HCT116 (cell line): Measurements from ENCODE around the gene OSBPL1A. TPM values are rescaled to one million over a fixed set of nuclear protein-coding genes. Genes with fewer than 3 reads are reported as not detected.

Experiments
- ATAC-seq: fragments of 200-7000 bp; cut with Tn5 transposase; 2 replicates; pipeline ENCODE4 v1.9.1; 2020; ENCODE audit warnings: mild to moderate bottlenecking, moderate library complexity
- BruUV-seq: library from RNA; stranded (reverse); fragments of 400-500 nt; replicated peaks from 2 replicates; lab custom pipeline; 2021; lab: Mats Ljungman, UMichigan
- CTCF ChIA-PET: fragments of 300-600 bp; sonication (Branson Sonifier 250); formaldehyde crosslinking; loops from one replicate; lab custom pipeline; 2021; ENCODE audit warnings: antibody characterized with exemption; lab: Charles Lee
- POLR2A ChIA-PET: fragments of 300-600, 350-600 bp; sonication (Branson Sonifier 250); formaldehyde crosslinking; loops from one replicate; lab custom pipeline; 2021; ENCODE audit warnings: antibody characterized with exemption; lab: Charles Lee
- RAD21 ChIA-PET, 2 experiments: fragments of 300-600 bp; sonication (Branson Sonifier 250); formaldehyde crosslinking; loops; one replicate each; lab custom pipeline; 2023; ENCODE audit warnings: low total read pairs in 2 of 2; ENCODE audit not compliant: uncharacterized antibody in 2 of 2, unreplicated experiment in 2 of 2, low non-redundant PET in 1 of 2; lab: Charles Lee
- DNase-seq: peaks from one replicate; pipeline ENCODE4 v3.0.0-alpha.2; 2010; ENCODE audit warnings: low read depth, low spot score
- H2AFZ ChIP-seq: fragments of 200-600 bp; shearing (Covaris generic), sonication (generic); 2 replicates; pipeline ENCODE4 v1.6.1; 2017; ENCODE audit warnings: low read depth, mixed run types, mixed read lengths, antibody characterized with exemption, low read length; ENCODE audit not compliant: poor library complexity, severe bottlenecking
- H3K27ac ChIP-seq: 2 replicates; pipeline ENCODE4 v1.5.1; 2012; ENCODE audit warnings: low read depth, low read length
- H3K27me3 ChIP-seq: fragments of 200-600 bp; sonication (generic); 2 replicates; pipeline ENCODE4 v1.6.1; 2016; ENCODE audit warnings: mixed run types, low read length, mixed read lengths; ENCODE audit not compliant: insufficient read depth
- H3K36me3 ChIP-seq, 2 experiments: fragments of 200-500 bp in 1 of 2; fragments of 200-600 bp in 1 of 2; sonication (Bioruptor generic) in 1 of 2; sonication (generic) in 1 of 2; 2 replicates each; pipeline versions ENCODE4 v1.5.1 to v1.6.1; 2014 to 2016; ENCODE audit warnings: low read length in 2 of 2, inconsistent platforms in 1 of 2, mixed read lengths in 1 of 2, mixed run types in 1 of 2; ENCODE audit not compliant: insufficient read depth in 2 of 2, control insufficient read depth in 1 of 2
- H3K4me1 ChIP-seq, 2 experiments: fragments of 200-600 bp in 1 of 2; sonication (generic) in 1 of 2; 2 replicates each; pipeline versions ENCODE4 v1.5.1 to v1.6.1; 2012 to 2017; ENCODE audit warnings: low read length in 2 of 2, inconsistent platforms in 1 of 2, mild to moderate bottlenecking in 1 of 2, mixed read lengths in 1 of 2, mixed run types in 1 of 2, moderate library complexity in 1 of 2; ENCODE audit not compliant: insufficient read depth in 2 of 2, control insufficient read depth in 1 of 2
- H3K4me2 ChIP-seq: fragments of 200-600 bp; sonication (generic); 2 replicates; pipeline ENCODE4 v1.6.1; 2017; ENCODE audit warnings: mixed run types, low read length, mixed read lengths
- H3K4me3 ChIP-seq, 2 experiments: fragments of 200-600 bp in 1 of 2; sonication (generic) in 1 of 2; replicated peaks in 1 of 2; 2 replicates each; pipeline ENCODE4 v1.5.1; 2011 to 2016; ENCODE audit warnings: low read length in 2 of 2, control low read depth in 1 of 2, low read depth in 1 of 2, mild to moderate bottlenecking in 1 of 2, mixed read lengths in 1 of 2, mixed run types in 1 of 2
- H3K79me2 ChIP-seq: fragments of 200-600 bp; sonication (generic); 2 replicates; pipeline ENCODE4 v1.6.1; 2017; ENCODE audit warnings: mild to moderate bottlenecking, mixed run types, low read length, moderate library complexity, mixed read lengths; ENCODE audit not compliant: insufficient read depth
- H3K9ac ChIP-seq: fragments of 200-600 bp; sonication (generic); 2 replicates; pipeline ENCODE4 v1.6.1; 2016; ENCODE audit warnings: low read length, mixed read lengths
- H3K9me2 ChIP-seq: fragments of 200-600 bp; sonication (generic), shearing (Covaris generic); 2 replicates; pipeline ENCODE4 v1.6.1; 2017; ENCODE audit warnings: mixed run types, mild to moderate bottlenecking, moderate library complexity; ENCODE audit not compliant: insufficient read depth
- H3K9me3 ChIP-seq, 2 experiments: fragments of 200-500 bp in 1 of 2; fragments of 200-600 bp in 1 of 2; sonication (Bioruptor generic) in 1 of 2; sonication (generic) in 1 of 2; 2 replicates each; pipeline ENCODE4 v1.6.1; 2014 to 2017; ENCODE audit warnings: low read length in 2 of 2, mixed read lengths in 2 of 2, inconsistent platforms in 1 of 2, low read depth in 1 of 2, mild to moderate bottlenecking in 1 of 2, mixed run types in 1 of 2, moderate library complexity in 1 of 2; ENCODE audit not compliant: control insufficient read depth in 1 of 2, insufficient read depth in 1 of 2
- H4K20me1 ChIP-seq: fragments of 200-600 bp; sonication (generic), shearing (Covaris generic); 2 replicates; pipeline ENCODE4 v1.6.1; 2017; ENCODE audit warnings: mixed run types, mild to moderate bottlenecking, moderate library complexity; ENCODE audit not compliant: insufficient read depth
- CEBPB ChIP-seq: IDR thresholded peaks from 2 replicates; pipeline ENCODE4 v1.6.1; 2012; ENCODE audit warnings: low read depth
- ELF1 ChIP-seq: IDR thresholded peaks from 2 replicates; pipeline ENCODE4 v1.6.1; 2012; ENCODE audit warnings: low read depth, borderline replicate concordance
- EZH2 ChIP-seq: fragments of 200-600 bp; sonication (generic); IDR thresholded peaks from 2 replicates; pipeline ENCODE4 v1.6.1; 2017; ENCODE audit warnings: antibody characterized with exemption, mixed run types
- EZH2phosphoT487 ChIP-seq: fragments of 200-600 bp; IDR thresholded peaks from 2 replicates; pipeline ENCODE4 v1.6.1; 2018; ENCODE audit warnings: antibody characterized with exemption, borderline replicate concordance
- FOSL1 ChIP-seq: IDR thresholded peaks from 2 replicates; pipeline ENCODE4 v1.6.1; 2012; ENCODE audit warnings: low read depth
- MAX ChIP-seq: IDR thresholded peaks from 2 replicates; pipeline ENCODE4 v1.6.1; 2012
- POLR2A ChIP-seq: IDR thresholded peaks from 2 replicates; pipeline ENCODE4 v1.7.0; 2011; ENCODE audit warnings: borderline replicate concordance; ENCODE audit not compliant: insufficient read depth, insufficient read length; ENCODE audit errors: extremely low read depth
- POLR2AphosphoS5 ChIP-seq: IDR thresholded peaks from 2 replicates; pipeline ENCODE4 v1.6.1; 2011; ENCODE audit warnings: mild to moderate bottlenecking, low read depth, low read length, moderate library complexity
- RAD21 ChIP-seq: IDR thresholded peaks from 2 replicates; pipeline ENCODE4 v1.6.1; 2012; ENCODE audit warnings: low read depth, mild to moderate bottlenecking
- SP1 ChIP-seq: IDR thresholded peaks from 2 replicates; pipeline ENCODE4 v1.6.1; 2012; ENCODE audit warnings: low read depth
- SRF ChIP-seq: IDR thresholded peaks from 2 replicates; pipeline ENCODE4 v1.6.1; 2012; ENCODE audit warnings: low read depth
- TCF7L2 ChIP-seq: IDR thresholded peaks from 2 replicates; pipeline ENCODE4 v1.7.0; 2011; ENCODE audit warnings: borderline replicate concordance, inconsistent platforms; ENCODE audit not compliant: insufficient read depth, insufficient read length; ENCODE audit errors: extremely low read depth
- YY1 ChIP-seq: IDR thresholded peaks from 2 replicates; pipeline ENCODE4 v1.6.1; 2011; ENCODE audit warnings: low read length, low read depth, moderate library complexity, mild to moderate bottlenecking; ENCODE audit not compliant: insufficient replicate concordance; ENCODE audit errors: extremely low read depth
- ZFX ChIP-seq: fragments of 450-650 bp; IDR thresholded peaks from 2 replicates; pipeline ENCODE4 v1.6.1; 2017
- intact Hi-C: fragments of 100-400 bp; cut with micrococcal nuclease; formaldehyde crosslinking; loops from 2 replicates; pipeline ENCODE4 v1.10.0; 2022
- total RNA-seq: library from RNA; stranded (reverse); gene quantifications from one replicate; pipeline ENCODE4 v1.2.1, GENCODE V29; 2021; ENCODE audit not compliant: unreplicated experiment
- TF ChIP-seq, protein P1 (sequence below): IDR thresholded peaks from 2 replicates; pipeline ENCODE4 v1.6.1; 2011; ENCODE audit warnings: mild to moderate bottlenecking, low read length, moderate library complexity; ENCODE audit not compliant: insufficient replicate concordance; ENCODE audit errors: extremely low read depth

Gene OSBPL1A
- total RNA-seq, 1 experiment from 2014 or later, result 18.9 TPM

DNA sequence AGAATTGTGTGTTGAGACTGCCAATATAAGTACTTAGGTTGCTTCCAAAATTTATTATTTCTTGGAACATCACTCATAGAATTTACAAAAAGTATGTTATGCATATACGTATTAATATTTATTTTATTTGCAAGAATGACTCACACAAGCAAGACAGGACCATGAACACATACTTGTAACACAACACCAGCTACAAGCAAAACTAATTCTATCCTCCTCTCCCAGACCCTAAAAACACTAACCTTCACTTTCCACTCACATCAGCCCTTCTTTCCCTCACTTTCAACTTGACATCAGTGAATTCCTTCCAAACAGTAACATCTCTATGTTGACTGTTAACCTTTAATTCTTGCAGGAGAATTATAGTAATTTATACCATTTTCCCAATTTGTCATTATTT is 24.3 kb downstream of the OSBPL1A start:
- Histone ChIP-seq H3K9ac (no peak overlapping the region), H3K4me2 (no peak overlapping the region), H3K9me2 (no peaks in the 10 kb centered on the region), H2AFZ (no peak overlapping the region), H3K4me3 (no peak overlapping the region), H3K9me3 (no peaks in the 10 kb centered on the region), H4K20me1 (no peaks in the 10 kb centered on the region), H3K4me1 (no peaks in the 10 kb centered on the region), H3K27me3 (no peaks in the 10 kb centered on the region), H3K27ac (no peak overlapping the region), H3K79me2 (no peaks in the 10 kb centered on the region), H3K36me3 (no peaks in the 10 kb centered on the region; a peak in 1 of 4 replicates)
- CTCF ChIA-PET, result no interaction called here
- no peak for ATAC-seq
- RAD21 ChIA-PET, result no interaction called here
- BruUV-seq, result no TSS peak
- intact Hi-C loops, result loop anchor here (5.0 kb wide), 1 partner anchor 214 kb away; no protein-coding TSS in a partner anchor
- TF ChIP-seq MAX (no peak), ELF1 (no peak), FOSL1 (no peak), TCF7L2 (no peak), POLR2A (no peak), POLR2AphosphoS5 (no peak), EZH2 (no peak), SRF (no peak), EZH2phosphoT487 (no peak), CEBPB (no peak), YY1 (no peak), ZFX (no peak), SP1 (no peak), RAD21 (no peak)
- TF ChIP-seq, protein P1, sequence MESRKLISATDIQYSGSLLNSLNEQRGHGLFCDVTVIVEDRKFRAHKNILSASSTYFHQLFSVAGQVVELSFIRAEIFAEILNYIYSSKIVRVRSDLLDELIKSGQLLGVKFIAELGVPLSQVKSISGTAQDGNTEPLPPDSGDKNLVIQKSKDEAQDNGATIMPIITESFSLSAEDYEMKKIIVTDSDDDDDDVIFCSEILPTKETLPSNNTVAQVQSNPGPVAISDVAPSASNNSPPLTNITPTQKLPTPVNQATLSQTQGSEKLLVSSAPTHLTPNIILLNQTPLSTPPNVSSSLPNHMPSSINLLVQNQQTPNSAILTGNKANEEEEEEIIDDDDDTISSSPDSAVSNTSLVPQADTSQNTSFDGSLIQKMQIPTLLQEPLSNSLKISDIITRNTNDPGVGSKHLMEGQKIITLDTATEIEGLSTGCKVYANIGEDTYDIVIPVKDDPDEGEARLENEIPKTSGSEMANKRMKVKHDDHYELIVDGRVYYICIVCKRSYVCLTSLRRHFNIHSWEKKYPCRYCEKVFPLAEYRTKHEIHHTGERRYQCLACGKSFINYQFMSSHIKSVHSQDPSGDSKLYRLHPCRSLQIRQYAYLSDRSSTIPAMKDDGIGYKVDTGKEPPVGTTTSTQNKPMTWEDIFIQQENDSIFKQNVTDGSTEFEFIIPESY, result no peak
- DNase-seq, result no peak
- POLR2A ChIA-PET, result no interaction called here
